Keratinocyte (primary cell): ENCODE measurements around the gene SHROOM3. TPM values are rescaled to one million over a fixed set of nuclear protein-coding genes. Genes with fewer than 3 reads are reported as not detected.

Experiments
- DNase-seq: peaks from one replicate; pipeline ENCODE4 v3.0.0-alpha.2; 2011; ENCODE audit warnings: low read depth, missing footprints, low spot score
- FAIRE-seq: peaks from 2 replicates; lab custom pipeline; 2011; peaks lifted over from hg19 to GRCh38; lab: Jason Lieb, UNC
- H2AFZ ChIP-seq: 2 replicates; pipeline ENCODE4 v1.6.0; 2012; ENCODE audit warnings: low read length, control low read depth, inconsistent platforms; ENCODE audit not compliant: control insufficient read depth
- H3K27ac ChIP-seq: 2 replicates; pipeline ENCODE4 v1.5.1; 2011; ENCODE audit warnings: low read length; ENCODE audit not compliant: control insufficient read depth, insufficient read depth
- H3K27me3 ChIP-seq: 3 replicates; pipeline ENCODE4 v1.6.0; 2011; ENCODE audit warnings: low read length; ENCODE audit not compliant: control insufficient read depth, insufficient read depth; ENCODE audit errors: extremely low read depth
- H3K36me3 ChIP-seq, 2 experiments: 2 replicates in 1 of 2; 3 replicates in 1 of 2; pipeline ENCODE4 v1.5.1; 2011; ENCODE audit warnings: low read length in 2 of 2, mild to moderate bottlenecking in 1 of 2; ENCODE audit not compliant: control insufficient read depth in 2 of 2, insufficient read depth in 2 of 2; ENCODE audit errors: extremely low read depth in 1 of 2
- H3K4me1 ChIP-seq: 3 replicates; pipeline ENCODE4 v1.5.1; 2011; ENCODE audit warnings: low read length; ENCODE audit not compliant: control insufficient read depth, insufficient read depth; ENCODE audit errors: extremely low read depth
- H3K4me2 ChIP-seq: 3 replicates; pipeline ENCODE4 v1.6.0; 2011; ENCODE audit warnings: low read depth, low read length; ENCODE audit not compliant: control insufficient read depth, insufficient read depth; ENCODE audit errors: extremely low read depth
- H3K4me3 ChIP-seq, 3 experiments: fragments of 200-600 bp in 1 of 3; sonication (generic) in 1 of 3; 2 replicates in 2 of 3; 3 replicates in 1 of 3; pipeline ENCODE4 v1.5.1; 2011 to 2016; ENCODE audit warnings: low read length in 3 of 3, mild to moderate bottlenecking in 3 of 3, control low read depth in 2 of 3, inconsistent platforms in 1 of 3, low read depth in 1 of 3, mixed read lengths in 1 of 3, mixed run types in 1 of 3, moderate library complexity in 1 of 3; ENCODE audit not compliant: control insufficient read depth in 2 of 3, insufficient read depth in 2 of 3; ENCODE audit errors: extremely low read depth in 1 of 3
- H3K79me2 ChIP-seq: 2 replicates; pipeline ENCODE4 v1.6.0; 2012; ENCODE audit warnings: low read length; ENCODE audit not compliant: control insufficient read depth, insufficient read depth
- H3K9ac ChIP-seq: 3 replicates; pipeline ENCODE4 v1.6.0; 2011; ENCODE audit warnings: low read length; ENCODE audit not compliant: control insufficient read depth, insufficient read depth; ENCODE audit errors: extremely low read depth
- H3K9me1 ChIP-seq: 3 replicates; pipeline ENCODE4 v1.6.0; 2011; ENCODE audit warnings: low read length; ENCODE audit not compliant: control insufficient read depth, insufficient read depth; ENCODE audit errors: extremely low read depth
- H3K9me3 ChIP-seq: 2 replicates; pipeline ENCODE4 v1.5.1; 2012; ENCODE audit warnings: low read depth, low read length; ENCODE audit not compliant: control insufficient read depth
- H4K20me1 ChIP-seq: 3 replicates; pipeline ENCODE4 v1.6.0; 2011; ENCODE audit warnings: low read length; ENCODE audit not compliant: control insufficient read depth, insufficient read depth; ENCODE audit errors: extremely low read depth
- EZH2 ChIP-seq: IDR thresholded peaks from one replicate; pipeline ENCODE4 v1.6.1; 2012; ENCODE audit warnings: inconsistent platforms, mild to moderate bottlenecking, low read length, moderate library complexity
- dilution Hi-C: fragments of 300-500 bp; cut with MboI; formaldehyde crosslinking; loops from one replicate; pipeline ENCODE4 v1.7.0; 2020; ENCODE audit warnings: low sequenced_read_pairs; ENCODE audit not compliant: extremely low pct_ligation_motif_present
- polyA plus RNA-seq, 5 experiments: library from polyadenylated mRNA; depleted of rRNA in 3 of 5; stranded (reverse) in 3 of 5; stranded (forward) in 1 of 5; unstranded in 1 of 5; fragments of >200 nt; gene quantifications; 1 replicate in 1 of 5; 2 replicates in 3 of 5; 3 replicates in 1 of 5; pipeline versions ENCODE4 v1.2.1 to v1.2.3, GENCODE V29; 2011 to 2012; ENCODE audit warnings: missing spikeins in 2 of 5, low read depth in 1 of 5, low replicate concordance in 1 of 5
- TF ChIP-seq, protein P1 (sequence below), 3 experiments: IDR thresholded peaks in 1 of 3; conservative IDR thresholded peaks in 1 of 3; optimal IDR thresholded peaks in 1 of 3; 2 replicates in 2 of 3; 3 replicates in 1 of 3; pipeline versions ENCODE3 to v1.5.1; 2011; ENCODE audit warnings: low read length in 3 of 3, mild to moderate bottlenecking in 3 of 3, moderate library complexity in 2 of 3, control low read depth in 1 of 3, inconsistent platforms in 1 of 3; ENCODE audit not compliant: insufficient read depth in 2 of 3; ENCODE audit errors: extremely low read depth in 1 of 3

SHROOM3 gene
- polyA plus RNA-seq, 1 donor (not counting 4 experiments of a cell fraction or from before 2014, with no cell fraction given): 4.9 TPM

DNA sequence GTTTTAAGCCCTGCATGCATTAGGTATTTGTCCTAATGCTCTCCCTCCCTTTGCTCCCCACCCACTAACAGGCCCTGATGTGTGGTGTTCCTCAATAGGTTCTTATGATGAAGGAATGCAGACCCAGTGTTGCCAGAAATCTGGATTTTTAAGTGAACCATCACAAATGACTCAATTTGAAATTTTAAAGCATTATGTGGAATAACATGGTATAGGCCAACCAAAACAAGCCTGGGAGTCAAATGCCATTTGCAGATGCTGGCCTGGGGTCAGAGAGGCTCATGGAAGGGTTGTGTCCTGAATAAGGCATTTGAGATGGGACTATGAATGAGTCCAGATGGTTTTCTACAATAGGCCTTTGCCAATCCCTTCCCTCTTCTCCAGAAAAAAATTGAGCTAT is 179.6 kb downstream of the SHROOM3 start:
- Histone ChIP-seq H3K4me1 (peaks cover 7% of the 10 kb centered on the region), H3K4me2 (no peak overlapping the region), H3K27me3 (no peaks in the 10 kb centered on the region), H3K27ac (no peak overlapping the region), H3K36me3 (no peaks in the 10 kb centered on the region), H3K79me2 (no peaks in the 10 kb centered on the region), H3K9ac (no peak overlapping the region), H2AFZ (no peak overlapping the region), H3K9me1 (no peaks in the 10 kb centered on the region), H4K20me1 (no peaks in the 10 kb centered on the region), H3K9me3 (no peaks in the 10 kb centered on the region), H3K4me3 (no peak overlapping the region)
- no peak for FAIRE-seq
- no peak for TF ChIP-seq EZH2
- TF ChIP-seq, protein P1, sequence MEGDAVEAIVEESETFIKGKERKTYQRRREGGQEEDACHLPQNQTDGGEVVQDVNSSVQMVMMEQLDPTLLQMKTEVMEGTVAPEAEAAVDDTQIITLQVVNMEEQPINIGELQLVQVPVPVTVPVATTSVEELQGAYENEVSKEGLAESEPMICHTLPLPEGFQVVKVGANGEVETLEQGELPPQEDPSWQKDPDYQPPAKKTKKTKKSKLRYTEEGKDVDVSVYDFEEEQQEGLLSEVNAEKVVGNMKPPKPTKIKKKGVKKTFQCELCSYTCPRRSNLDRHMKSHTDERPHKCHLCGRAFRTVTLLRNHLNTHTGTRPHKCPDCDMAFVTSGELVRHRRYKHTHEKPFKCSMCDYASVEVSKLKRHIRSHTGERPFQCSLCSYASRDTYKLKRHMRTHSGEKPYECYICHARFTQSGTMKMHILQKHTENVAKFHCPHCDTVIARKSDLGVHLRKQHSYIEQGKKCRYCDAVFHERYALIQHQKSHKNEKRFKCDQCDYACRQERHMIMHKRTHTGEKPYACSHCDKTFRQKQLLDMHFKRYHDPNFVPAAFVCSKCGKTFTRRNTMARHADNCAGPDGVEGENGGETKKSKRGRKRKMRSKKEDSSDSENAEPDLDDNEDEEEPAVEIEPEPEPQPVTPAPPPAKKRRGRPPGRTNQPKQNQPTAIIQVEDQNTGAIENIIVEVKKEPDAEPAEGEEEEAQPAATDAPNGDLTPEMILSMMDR (optimal IDR thresholded peaks at IDR 0.05 in 1 of 3, IDR thresholded peaks at IDR 0.05 in 1 of 3, conservative IDR thresholded peaks at IDR 0.05 in 1 of 3; ENCODE audit: extremely low read depth in 1 of 3, insufficient read depth in 2 of 3, low read length in 3 of 3): no peak
- dilution Hi-C loops: no loop called here
- no peak for DNase-seq

DNA sequence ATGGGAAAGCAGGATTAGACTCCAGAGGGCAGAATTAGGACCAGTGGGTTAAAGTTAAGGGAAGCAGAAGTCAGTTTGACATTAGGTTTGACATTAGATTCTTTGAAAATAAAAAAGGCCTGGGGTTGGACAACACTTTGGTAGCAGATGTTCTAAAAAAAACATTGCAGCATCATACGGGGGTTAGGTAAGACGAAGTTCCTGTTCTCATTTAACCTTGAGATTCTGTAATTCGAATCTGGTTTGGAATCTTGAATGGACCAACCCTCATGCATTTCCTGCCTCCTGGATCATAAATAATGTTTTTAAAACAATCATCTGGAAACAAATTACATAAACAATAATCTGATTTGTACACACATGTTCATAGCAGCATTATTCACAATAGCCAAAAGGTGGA is 181.0 kb downstream of the SHROOM3 start:
- Histone ChIP-seq H2AFZ (no peak overlapping the region), H3K4me2 (no peak overlapping the region), H3K9ac (no peak overlapping the region), H3K4me3 (no peak overlapping the region), H3K9me3 (no peaks in the 10 kb centered on the region), H3K27me3 (no peaks in the 10 kb centered on the region), H3K36me3 (no peaks in the 10 kb centered on the region), H3K4me1 (peaks cover 7% of the 10 kb centered on the region), H4K20me1 (no peaks in the 10 kb centered on the region), H3K9me1 (no peaks in the 10 kb centered on the region), H3K79me2 (no peaks in the 10 kb centered on the region), H3K27ac (no peak overlapping the region)
- FAIRE-seq (no peak), DNase-seq (no peak)
- dilution Hi-C loops: no loop called here
- TF ChIP-seq, protein P1 (optimal IDR thresholded peaks at IDR 0.05 in 1 of 3, IDR thresholded peaks at IDR 0.05 in 1 of 3, conservative IDR thresholded peaks at IDR 0.05 in 1 of 3; ENCODE audit: extremely low read depth in 1 of 3, insufficient read depth in 2 of 3, low read length in 3 of 3): no peak
- no peak for TF ChIP-seq EZH2
